GM23248 (cell line): ENCODE data around the gene PHACTR4.

ENCODE experiments used
- EZH2 ChIP-seq: fragments of 200-600 bp; sonication (generic); IDR thresholded peaks from 2 replicates; pipeline ENCODE4 v1.6.1; 2018; ENCODE audit warnings: antibody characterized with exemption, mild to moderate bottlenecking; ENCODE audit not compliant: insufficient read depth, poor library complexity, severe bottlenecking
- EZH2phosphoT487 ChIP-seq: fragments of 200-600 bp; sonication (generic); IDR thresholded peaks from 2 replicates; pipeline ENCODE4 v1.6.1; 2018; ENCODE audit warnings: antibody characterized with exemption, moderate library complexity, mild to moderate bottlenecking, low read depth; ENCODE audit not compliant: insufficient read depth

- TF ChIP-seq EZH2, result no peak
- no peak for TF ChIP-seq EZH2phosphoT487
Observed at GRCh38 chr1:28328228-28328648, 41.3 kb upstream of the PHACTR4 start.
